PC-3 (cell line): ENCODE data around the gene RAB44.

Source experiments
- EZH2 ChIP-seq: fragments of 300-600 bp; sonication (generic); IDR thresholded peaks from one replicate; pipeline ENCODE4 v1.6.1; 2017; ENCODE audit warnings: antibody characterized with exemption, mild to moderate bottlenecking, low read length; ENCODE audit not compliant: unreplicated experiment
- TF ChIP-seq, protein P1 (sequence below): fragments of 300-600 bp; sonication (generic); conservative IDR thresholded peaks from 2 replicates; pipeline ENCODE4 v1.5.1; 2017; ENCODE audit warnings: antibody characterized with exemption, low read depth, mild to moderate bottlenecking, low read length

DNA sequence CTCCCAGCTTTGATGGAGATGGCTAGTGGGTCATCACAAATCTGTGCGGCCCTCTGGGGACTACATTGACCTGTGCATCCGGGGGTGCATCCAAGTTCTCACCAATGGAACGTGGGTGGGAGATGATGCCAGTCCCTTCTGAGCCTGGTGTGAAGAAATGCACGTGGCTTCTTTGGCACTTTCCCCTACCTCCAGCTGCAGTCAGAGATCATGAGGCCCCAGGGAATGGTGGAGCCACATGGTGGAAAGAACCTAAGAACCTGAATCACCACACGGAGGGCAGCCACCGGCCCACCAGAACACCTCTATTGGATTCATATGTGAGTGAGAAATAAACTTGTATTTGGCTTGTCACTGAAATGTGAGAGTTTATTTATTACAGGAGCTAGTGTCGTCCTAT lies 29.0 kb upstream of the RAB44 start:
- TF ChIP-seq, protein P1, sequence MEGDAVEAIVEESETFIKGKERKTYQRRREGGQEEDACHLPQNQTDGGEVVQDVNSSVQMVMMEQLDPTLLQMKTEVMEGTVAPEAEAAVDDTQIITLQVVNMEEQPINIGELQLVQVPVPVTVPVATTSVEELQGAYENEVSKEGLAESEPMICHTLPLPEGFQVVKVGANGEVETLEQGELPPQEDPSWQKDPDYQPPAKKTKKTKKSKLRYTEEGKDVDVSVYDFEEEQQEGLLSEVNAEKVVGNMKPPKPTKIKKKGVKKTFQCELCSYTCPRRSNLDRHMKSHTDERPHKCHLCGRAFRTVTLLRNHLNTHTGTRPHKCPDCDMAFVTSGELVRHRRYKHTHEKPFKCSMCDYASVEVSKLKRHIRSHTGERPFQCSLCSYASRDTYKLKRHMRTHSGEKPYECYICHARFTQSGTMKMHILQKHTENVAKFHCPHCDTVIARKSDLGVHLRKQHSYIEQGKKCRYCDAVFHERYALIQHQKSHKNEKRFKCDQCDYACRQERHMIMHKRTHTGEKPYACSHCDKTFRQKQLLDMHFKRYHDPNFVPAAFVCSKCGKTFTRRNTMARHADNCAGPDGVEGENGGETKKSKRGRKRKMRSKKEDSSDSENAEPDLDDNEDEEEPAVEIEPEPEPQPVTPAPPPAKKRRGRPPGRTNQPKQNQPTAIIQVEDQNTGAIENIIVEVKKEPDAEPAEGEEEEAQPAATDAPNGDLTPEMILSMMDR, result no peak
- no peak for TF ChIP-seq EZH2
